ENCODE data around the gene GAPDH. TPM values are rescaled to one million over a fixed set of nuclear protein-coding genes. Genes with fewer than 3 reads are reported as not detected.
A peak's percentile ranks its signal among the peaks of the same experiment; 100 is the strongest.
"Not testable (repeated sequence)": the region's sequence is repeated elsewhere in the genome, so short reads cannot be mapped to it uniquely, and the experiment has no call there.

GAPDH gene
- total RNA-seq, 1 donor from 2014 or later, result 2,230 TPM

GRCh38 chr12:6536894-6537579 is 2.7 kb downstream of the GAPDH start:
- no peak for TF ChIP-seq CTCF (IDR thresholded peaks at IDR 0.05; ENCODE audit: unreplicated experiment)
- H3K4me1 Mint-ChIP-seq (ENCODE audit: low read depth), result peaks cover 37% of the 10 kb centered on the region
- DNase-seq (ENCODE audit: low spot score, unreplicated experiment), result no peak
- H3K4me3 Mint-ChIP-seq (ENCODE audit: low read depth), result peak overlapping the region; percentile 57
- H3K27me3 Mint-ChIP-seq, result no peaks in the 10 kb centered on the region
- H3K27ac Mint-ChIP-seq, result no peak overlapping the region
- peaks cover 19% of the 10 kb centered on the region for H3K36me3 Mint-ChIP-seq (ENCODE audit: insufficient read depth)
- H3K9me3 Mint-ChIP-seq (ENCODE audit: low read depth), result no peaks in the 10 kb centered on the region

GRCh38 chr12:6537580-6538419 is 3.5 kb downstream of the GAPDH start:
- peak; percentile 98 for TF ChIP-seq CTCF (IDR thresholded peaks at IDR 0.05; ENCODE audit: unreplicated experiment)
- Mint-ChIP-seq H3K4me3 (ENCODE audit: low read depth) (peak overlapping the region; percentile 57), H3K36me3 (ENCODE audit: insufficient read depth) (peaks cover 19% of the 10 kb centered on the region), H3K27ac (peak overlapping the region; percentile 30), H3K4me1 (ENCODE audit: low read depth) (peaks cover 29% of the 10 kb centered on the region)
- H3K27me3 Mint-ChIP-seq; H3K9me3 Mint-ChIP-seq (ENCODE audit: low read depth): not testable (repeated sequence)
- peak; percentile 83 for DNase-seq (ENCODE audit: low spot score, unreplicated experiment)

- no peak overlapping the region for H3K4me3 Mint-ChIP-seq (ENCODE audit: low read depth)
- no peak for TF ChIP-seq CTCF (IDR thresholded peaks at IDR 0.05; ENCODE audit: unreplicated experiment)
- no peaks in the 10 kb centered on the region for H3K9me3 Mint-ChIP-seq (ENCODE audit: low read depth)
- no peaks in the 10 kb centered on the region for H3K27me3 Mint-ChIP-seq
- peaks cover 24% of the 10 kb centered on the region for H3K4me1 Mint-ChIP-seq (ENCODE audit: low read depth)
- H3K36me3 Mint-ChIP-seq (ENCODE audit: insufficient read depth), result peaks cover 20% of the 10 kb centered on the region
- H3K27ac Mint-ChIP-seq, result peak overlapping the region; percentile 48
- no peak for DNase-seq (ENCODE audit: low spot score, unreplicated experiment)
These were observed 4.3 kb downstream of the GAPDH start for GRCh38 chr12:6538420-6539313.

GRCh38 chr12:6539314-6539682 is 5.0 kb downstream of the GAPDH start:
- H3K27me3 Mint-ChIP-seq, result no peaks in the 10 kb centered on the region
- DNase-seq (ENCODE audit: low spot score, unreplicated experiment), result no peak
- H3K27ac Mint-ChIP-seq, result peak overlapping the region; percentile 2
- H3K4me1 Mint-ChIP-seq (ENCODE audit: low read depth), result peaks cover 21% of the 10 kb centered on the region
- H3K9me3 Mint-ChIP-seq (ENCODE audit: low read depth), result no peaks in the 10 kb centered on the region
- H3K36me3 Mint-ChIP-seq (ENCODE audit: insufficient read depth), result peaks cover 20% of the 10 kb centered on the region
- TF ChIP-seq CTCF (IDR thresholded peaks at IDR 0.05; ENCODE audit: unreplicated experiment), result no peak
- H3K4me3 Mint-ChIP-seq (ENCODE audit: low read depth), result no peak overlapping the region

- no peak overlapping the region for H3K27ac Mint-ChIP-seq
- DNase-seq (ENCODE audit: low spot score, unreplicated experiment), result no peak
These were observed 5.4 kb downstream of the GAPDH start for GRCh38 chr12:6539707-6540134.

More at GRCh38 chr12:6539707-6540134, 5.4 kb downstream of the GAPDH start:
- H3K27me3 Mint-ChIP-seq, result no peaks in the 10 kb centered on the region
- TF ChIP-seq CTCF (IDR thresholded peaks at IDR 0.05; ENCODE audit: unreplicated experiment), result no peak
- H3K4me1 Mint-ChIP-seq (ENCODE audit: low read depth), result peaks cover 21% of the 10 kb centered on the region
- peaks cover 21% of the 10 kb centered on the region for H3K36me3 Mint-ChIP-seq (ENCODE audit: insufficient read depth)
- H3K4me3 Mint-ChIP-seq (ENCODE audit: low read depth), result no peak overlapping the region
- H3K9me3 Mint-ChIP-seq (ENCODE audit: low read depth), result no peaks in the 10 kb centered on the region

Measured in progenitor cell of endocrine pancreas (in vitro differentiated cells).